Measurements from ENCODE around the gene CCDC181.

The CCDC181 gene

DNA sequence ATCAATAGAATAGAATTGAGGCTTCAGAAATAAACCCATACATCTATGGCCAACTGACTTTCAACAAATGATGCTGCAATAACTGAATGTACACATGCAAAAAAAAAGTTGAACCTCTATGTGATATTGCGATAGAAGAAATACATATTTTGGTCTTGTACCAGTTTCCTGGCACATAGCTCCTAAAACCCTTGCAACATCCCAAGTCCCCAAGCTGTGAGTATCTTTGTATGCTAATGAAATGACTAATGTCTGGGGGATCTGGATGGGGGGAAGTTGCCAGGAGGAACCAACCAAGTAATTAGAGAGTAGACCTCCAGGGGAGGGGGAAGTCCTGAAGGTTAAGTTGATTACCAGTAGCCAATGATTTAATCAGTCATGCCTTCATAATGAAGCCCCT, 34.9 kb downstream of the CCDC181 start:
- no peak for DNase-seq

DNA sequence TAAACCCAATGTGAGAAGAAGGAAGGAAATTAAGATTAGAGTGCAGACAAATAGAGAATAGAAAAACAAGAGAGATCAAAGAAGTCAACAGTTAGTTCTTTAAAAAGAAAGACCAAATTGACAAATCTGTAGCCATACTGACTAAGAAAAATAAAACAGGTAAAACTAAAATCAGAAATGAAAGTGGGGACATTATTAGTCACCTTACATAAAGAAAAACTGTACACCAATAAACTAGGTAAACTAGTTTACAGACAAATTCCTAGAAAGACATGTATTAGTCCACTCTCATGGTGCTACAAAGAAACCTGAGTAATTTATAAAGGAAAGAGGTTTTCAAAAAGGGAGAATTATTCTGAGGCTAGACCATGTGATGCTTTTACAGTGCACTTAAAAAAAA, 37.0 kb downstream of the CCDC181 start:
- no peak for DNase-seq

DNA sequence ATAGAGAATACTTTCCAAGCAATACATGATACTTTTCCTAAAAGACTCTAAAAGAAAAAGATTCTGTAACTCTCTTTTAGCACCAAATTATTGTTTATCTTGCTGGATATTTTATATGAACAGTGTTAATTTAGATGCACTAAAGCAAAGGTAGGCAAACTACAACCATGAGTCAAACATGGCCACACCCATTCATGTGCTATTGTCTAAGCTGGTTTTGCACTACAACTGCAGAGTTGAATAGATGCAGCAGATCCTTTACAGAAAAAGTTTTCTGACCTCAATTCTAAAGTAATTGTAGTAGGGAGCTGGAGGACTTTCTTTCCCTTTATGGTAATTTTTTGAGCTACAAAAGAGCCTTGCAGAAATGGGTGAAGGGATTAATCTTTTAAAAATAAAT, 39.9 kb downstream of the CCDC181 start:
- no peak for DNase-seq

DNA sequence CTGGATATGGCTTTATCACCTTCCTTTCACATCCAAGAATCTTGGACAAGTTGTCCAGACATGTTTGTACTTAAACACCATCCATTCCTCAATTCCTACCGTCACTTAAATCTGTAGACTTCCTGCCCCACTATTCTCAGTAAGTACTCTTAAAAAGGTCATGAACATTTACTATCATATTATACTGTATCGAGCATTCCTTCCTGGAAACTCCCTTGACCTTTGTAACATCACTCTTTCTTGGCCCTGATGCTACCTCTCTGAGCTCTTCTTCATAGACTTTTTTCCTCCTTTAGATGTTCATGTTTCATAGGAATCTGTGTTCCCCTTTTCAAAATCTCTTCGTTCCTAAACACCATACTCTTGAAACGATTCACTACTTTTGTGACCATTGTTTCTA, 43.8 kb downstream of the CCDC181 start:
- no peak for DNase-seq

DNA sequence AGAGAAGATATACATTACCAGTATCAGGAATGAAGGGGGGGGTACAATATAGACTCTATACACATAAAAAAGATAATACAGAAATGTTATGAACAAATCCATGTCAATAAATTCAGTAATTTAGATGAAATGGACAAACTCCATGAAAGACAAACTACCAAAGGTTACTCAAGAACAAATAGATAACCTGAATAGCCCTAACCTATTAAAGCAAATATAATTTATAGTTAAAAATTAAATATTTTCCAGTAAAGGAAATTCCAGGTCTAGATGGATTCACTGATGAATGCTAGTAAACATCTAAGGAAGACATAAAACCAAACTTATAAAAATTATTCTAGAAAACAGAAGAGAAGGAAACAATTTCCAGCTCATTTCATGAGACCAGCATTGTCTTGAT, 46.1 kb downstream of the CCDC181 start:
- DNase-seq: no peak

DNA sequence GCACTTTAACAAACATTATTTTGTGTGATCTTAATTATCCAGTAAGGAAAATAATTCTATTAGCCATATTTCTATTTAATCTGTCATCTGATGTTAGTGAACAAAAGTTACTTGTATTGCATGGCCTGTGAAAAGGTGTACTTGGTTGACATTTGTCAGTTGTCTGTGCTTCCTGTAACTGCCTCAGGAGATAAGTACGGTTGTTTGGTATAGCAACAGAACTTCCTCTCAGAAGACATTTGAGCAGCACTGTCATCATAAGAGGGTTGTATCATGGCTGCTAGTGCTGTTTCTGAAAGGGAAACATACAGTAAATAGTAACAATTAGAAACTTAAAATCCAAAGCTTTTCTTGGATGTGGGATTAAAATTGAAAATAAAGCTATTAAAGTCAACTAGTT, 55.9 kb downstream of the CCDC181 start:
- no peak for DNase-seq

DNA sequence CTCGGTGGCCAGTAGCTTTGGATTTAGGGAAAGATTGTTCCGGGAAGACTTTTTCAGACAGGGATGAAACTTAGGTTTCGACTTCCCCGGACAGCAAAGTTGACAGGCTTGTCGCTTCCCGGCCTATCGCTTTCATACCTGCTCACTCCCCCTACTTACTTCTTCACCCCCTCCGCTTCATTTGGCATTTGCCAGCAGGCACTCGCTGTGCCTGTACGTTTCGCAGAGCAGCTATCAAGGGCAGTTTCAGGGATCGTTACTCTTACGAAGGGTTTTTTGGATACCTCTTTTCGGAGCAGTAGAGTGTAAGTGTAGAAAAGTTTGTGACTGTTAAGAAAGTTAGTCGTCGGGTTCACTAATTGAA, 58.9 kb downstream of the CCDC181 start:
- DNase-seq: no peak

DNA sequence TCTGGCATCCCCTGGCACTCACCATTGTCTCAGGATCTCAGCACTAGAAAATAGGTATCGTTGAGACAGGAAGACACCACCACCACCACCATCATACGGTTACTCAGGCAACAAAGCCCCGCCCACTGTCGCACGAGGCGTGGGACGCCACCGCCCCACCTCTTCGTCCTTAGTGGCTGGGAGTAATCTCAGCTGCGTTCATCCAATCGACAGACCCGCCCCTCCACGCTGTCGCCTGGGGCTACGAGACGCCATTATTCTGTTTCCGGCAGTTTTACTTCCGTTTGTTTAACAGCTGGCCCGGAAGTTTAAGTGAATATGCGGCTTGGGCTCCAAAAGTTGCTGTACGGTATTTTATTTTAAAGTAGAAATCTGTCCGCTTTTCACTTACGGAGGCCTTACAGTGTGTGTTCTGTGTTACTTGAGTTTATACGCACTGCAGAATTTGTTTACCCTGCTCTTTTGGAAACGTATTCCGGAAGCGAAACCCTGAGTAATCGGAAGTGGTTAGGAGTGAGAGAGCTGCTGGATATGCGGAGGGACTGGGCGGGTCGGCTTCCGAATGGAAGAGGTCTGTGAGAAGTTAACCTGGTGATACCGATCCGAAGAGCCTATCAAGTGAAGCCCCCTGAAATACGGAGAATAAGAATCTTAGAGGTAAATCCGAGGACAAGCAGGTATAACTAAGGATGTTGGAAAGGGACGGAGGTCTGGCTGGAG, 59.4 kb downstream of the CCDC181 start, which contains the start of the genes BLZF1 and NME7:
Gene BLZF1, plus strand, starts transcription at position 510 of the 720 bp plus-strand sequence. CDS start 1,328 bp downstream, outside the sequence.
Gene NME7, minus strand, starts transcription at position 112 of the 720 bp plus-strand sequence. Its CDS starts 87 bp downstream, at position 25.
- DNase-seq: peak; percentile 87

DNA sequence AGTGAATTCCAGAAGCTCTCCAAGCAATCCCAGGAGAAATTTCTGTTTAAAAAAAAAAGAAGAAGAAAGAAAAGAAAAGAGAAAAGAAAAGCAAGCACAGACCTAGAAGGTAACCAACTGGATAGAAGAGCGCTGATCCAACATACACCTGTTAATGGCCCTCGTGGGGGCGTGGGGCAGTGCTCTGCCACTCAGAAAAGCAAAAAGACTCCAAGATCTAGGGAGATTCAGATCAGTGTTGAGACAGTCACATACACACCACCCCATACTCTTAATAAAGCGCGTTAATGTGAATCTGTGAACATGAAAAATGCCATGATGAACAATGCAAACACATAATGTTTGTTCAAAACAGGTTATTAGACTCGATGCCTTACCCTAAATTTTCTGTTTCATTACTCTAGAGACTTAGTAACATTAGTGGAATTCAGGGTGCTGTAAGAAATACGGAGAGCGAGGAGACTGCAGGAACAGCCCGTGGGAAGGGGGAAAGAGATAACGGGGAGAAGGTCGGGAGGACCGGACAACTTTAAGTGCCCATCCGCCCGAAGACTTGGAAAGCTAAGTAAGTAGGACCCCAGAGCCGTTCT, 60.1 kb downstream of the CCDC181 start:
- no peak for DNase-seq

DNA sequence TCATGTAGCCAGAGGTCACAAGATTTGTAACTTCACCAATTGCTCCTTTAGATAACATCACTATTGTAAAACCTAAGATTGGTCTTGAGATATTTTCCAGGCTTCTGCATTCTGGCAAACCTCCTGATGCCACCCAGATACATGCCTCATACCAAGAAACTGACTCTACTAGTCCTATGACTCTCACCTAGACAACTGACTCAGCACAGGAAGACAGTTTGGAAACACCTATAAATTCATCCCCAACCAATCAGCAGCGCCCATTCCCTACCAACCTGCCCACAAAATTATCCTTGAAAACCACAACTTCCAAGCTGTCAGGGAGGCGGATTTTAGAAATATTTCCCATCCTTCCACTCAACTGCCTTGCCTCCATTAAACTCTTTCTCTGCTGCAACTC, 62.3 kb downstream of the CCDC181 start:
- DNase-seq: no peak

DNA sequence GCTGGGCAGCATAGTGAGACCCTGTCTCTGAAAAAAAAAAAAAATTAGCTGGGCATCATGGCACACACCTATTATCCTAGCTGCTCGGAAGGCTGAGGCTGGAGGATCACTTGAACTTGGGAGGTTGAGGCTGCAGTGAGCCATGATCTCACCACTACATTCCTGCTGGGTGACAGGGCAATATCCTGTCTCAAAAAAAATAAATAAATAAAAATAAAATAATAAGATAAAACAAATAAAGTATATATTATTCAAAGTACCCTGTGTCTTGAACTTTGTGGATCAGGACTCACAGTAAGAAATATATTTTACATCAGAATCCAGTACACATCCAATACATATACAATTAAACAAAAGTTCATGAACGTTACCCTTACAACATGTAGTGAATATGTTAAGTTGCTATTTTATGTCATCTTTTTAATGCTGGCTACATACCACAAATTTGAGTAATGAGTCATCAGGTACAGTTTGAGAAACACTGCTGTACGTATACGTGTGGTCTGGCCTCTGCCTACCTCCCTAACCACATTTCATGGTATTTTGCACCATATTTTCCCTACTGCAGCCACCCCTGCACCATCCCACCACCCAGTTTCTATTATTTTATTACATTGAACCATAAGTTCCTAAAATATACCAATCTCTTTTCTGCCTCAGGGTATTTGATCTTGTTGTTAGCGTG, 64.1 kb downstream of the CCDC181 start:
- DNase-seq: no peak

DNA sequence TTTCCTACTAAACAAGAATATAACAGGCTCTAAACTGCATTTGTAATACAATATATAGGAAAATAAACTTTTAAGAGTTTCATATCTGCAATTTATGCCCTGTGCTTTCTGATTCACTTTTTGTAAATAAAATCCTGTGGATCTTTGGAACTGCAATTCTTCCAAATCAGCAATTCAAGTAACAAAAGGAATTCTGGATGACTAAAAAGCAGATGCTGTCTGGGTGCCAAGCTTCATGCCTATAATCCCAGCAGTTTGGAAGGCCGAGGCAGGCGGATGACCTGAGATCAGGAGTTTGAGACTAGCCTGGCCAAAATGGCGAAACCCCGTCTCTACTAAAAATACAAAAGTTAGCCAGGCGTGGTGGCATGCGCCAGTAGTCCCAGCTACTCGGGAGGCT, 66.0 kb downstream of the CCDC181 start:
- DNase-seq: no peak

DNA sequence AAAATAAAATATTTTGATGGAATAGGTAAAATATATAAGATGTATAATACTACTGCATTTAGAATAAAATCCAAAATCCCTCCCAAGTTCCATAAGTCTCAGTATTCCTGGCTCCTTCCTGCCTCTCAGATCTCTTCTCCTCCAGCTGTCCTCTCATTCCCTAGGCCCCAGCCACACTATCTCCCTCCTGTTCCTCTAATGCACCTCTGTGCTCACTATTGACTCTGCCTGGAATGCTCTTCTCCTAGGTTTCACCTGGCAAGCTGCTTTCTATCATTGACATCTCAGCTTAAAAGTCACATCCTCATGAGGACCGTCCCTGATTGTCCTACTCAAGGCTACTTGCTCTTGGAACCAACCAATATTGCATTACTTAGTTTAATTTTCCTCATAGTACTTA, 66.9 kb downstream of the CCDC181 start:
- DNase-seq: no peak

DNA sequence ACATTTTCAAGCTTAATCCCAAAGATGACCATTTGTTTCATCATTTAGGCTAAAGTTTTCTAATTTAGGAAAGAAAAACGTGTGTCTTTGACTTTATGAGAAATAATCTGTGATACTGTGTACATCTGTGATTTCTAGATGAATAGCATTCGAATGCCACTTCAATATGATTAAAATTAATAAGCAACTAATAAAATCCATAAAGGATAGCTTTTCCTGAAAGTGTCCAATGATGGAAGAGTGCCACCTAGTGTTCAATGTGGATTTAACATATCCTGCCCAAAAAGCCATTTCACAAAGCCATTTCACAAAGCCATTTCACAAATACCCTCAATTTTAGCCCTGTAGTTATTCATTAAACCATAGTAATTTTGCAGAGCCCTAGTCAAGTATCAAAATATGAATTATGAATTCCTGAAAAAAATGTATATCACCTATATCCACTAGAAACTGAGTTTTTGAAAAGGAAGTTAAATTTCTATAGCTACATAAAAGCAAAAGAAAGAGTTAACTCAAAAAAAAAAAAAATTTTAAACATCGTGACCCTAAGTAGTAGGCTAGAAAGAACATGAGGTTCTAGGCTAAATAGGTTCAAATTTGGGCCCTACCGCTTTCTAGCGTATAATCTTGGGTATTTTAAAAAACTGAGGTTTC, 78.8 kb downstream of the CCDC181 start:
- peak; percentile 8 for DNase-seq

DNA sequence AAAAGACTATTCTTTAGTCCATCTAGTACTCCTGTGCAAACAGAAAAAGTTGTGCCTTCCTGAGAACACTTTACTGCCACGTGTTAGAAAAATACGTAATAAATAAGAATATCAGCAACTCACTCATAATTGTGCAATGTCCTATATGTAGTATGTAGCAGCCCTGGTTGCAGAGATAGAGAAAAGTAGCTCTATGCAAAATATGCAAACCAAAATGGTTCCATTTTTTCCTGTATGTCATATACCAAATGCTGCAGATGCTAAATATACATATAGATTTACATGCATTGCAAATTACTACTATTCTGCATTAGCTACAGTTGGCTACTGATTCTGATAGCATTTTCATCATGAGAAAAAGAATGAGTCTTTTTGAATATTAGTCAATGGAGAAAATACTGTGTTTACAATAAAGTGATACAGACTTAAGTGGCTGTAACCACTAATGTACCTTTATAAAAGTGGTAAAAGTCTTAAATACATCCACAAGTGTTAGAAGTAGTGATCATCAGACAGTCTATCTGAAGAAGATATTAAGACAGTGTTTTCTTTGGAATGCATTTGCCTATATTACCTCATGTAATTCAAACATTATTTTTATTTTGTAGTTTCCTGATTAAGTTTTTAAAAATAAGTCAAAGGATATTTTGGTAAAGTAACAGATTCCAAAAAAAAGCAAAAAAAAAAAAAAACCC, 79.4 kb downstream of the CCDC181 start:
- DNase-seq: no peak

DNA sequence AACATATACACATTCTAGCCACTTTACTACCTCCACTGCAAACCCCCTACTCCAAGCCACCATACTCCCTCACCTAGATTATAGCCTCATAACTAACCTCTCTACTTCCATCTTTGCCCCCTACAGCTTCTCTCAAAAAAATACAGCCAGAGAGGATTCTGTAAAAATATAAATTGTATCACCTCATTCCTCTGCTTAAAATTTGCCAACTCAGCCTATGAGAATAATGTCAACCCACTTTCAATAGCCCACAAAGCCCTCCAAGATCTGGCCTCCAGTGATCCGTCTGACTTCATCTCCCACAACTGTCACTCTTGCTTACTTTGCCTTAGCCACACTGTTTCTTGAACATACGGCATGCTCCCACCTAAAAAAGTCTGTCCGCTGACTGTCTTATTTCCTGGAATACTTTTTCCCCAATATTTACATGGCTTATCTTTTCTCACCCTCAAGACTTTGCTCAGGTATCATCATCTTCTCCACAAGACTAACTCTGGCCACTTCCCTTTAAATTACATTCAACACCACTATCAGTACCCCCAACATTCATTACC, 81.2 kb downstream of the CCDC181 start:
- no peak for DNase-seq

DNA sequence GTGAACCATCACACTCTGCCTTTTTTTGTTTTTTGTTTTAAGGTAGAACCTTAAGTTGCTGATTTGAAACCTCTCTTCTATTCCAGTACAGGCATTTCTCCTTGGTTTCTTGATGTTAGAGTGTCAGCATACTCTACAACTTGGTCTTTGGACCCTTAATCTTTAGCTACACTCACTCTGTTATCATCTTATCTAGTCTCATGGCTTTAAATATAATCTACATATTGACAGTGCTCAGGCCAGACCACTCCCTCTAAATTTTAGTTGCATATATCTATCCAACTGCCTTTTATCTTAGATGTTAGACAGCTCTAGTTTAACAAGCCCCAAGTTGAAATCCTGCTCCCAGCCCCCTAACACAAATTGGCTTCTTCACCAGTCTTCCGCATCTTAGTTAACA, 81.8 kb downstream of the CCDC181 start:
- no peak for DNase-seq

Measured in NCI-H748 treated with DMSO at 0.1 percent for 48 hours (cell line).